GM10266 (cell line): ENCODE data around the gene ZFAND3.

ENCODE experiments used
- DNase-seq: peaks from one replicate; pipeline ENCODE4 v3.0.0; 2012; ENCODE audit errors: extremely low spot score
- CTCF ChIP-seq: IDR thresholded peaks from 2 replicates; pipeline ENCODE4 v1.5.1; 2012; ENCODE audit warnings: mild to moderate bottlenecking, low read depth; ENCODE audit not compliant: control insufficient read depth, insufficient read depth; ENCODE audit errors: missing control alignments

ZFAND3 gene

GRCh38 chr6:37809197-37809543, 10.4 kb upstream of the ZFAND3 start:
- no peak for TF ChIP-seq CTCF
- no peak for DNase-seq

GRCh38 chr6:37812841-37813240, 6.7 kb upstream of the ZFAND3 start:
- TF ChIP-seq CTCF, result no peak
- DNase-seq, result no peak

- no peak for DNase-seq
- no peak for TF ChIP-seq CTCF
Measured at GRCh38 chr6:37814374-37814773, 5.2 kb upstream of the ZFAND3 start.

- no peak for TF ChIP-seq CTCF
- no peak for DNase-seq
Measured at GRCh38 chr6:37816599-37817375, 2.7 kb upstream of the ZFAND3 start.

- TF ChIP-seq CTCF, result no peak
- peak; percentile 95 for DNase-seq
Measured at GRCh38 chr6:37818536-37819176, 871 bp upstream of the ZFAND3 start.

- TF ChIP-seq CTCF, result no peak
- DNase-seq, result peak; percentile 26
Measured at GRCh38 chr6:37819802-37820717, 533 bp downstream of the ZFAND3 start.

GRCh38 chr6:37820718-37821079, 1.2 kb downstream of the ZFAND3 start:
- TF ChIP-seq CTCF, result no peak
- no peak for DNase-seq
